Stimulated activated CD8-positive, alpha-beta memory T cell treated with anti-CD3 and anti-CD28 coated beads, Interleukin-7, amount 100 ng/mL, for 4 hours (primary cell): ENCODE results near the gene GPC4.
"Not testable (repeated sequence)": the region's sequence is repeated elsewhere in the genome, so short reads cannot be mapped to it uniquely, and the experiment has no call there.

Experiments
- DNase-seq, 2 donors: peaks; one replicate each; pipeline ENCODE4 v3.0.0-alpha.2; 2020; ENCODE audit warnings: low read depth in 2 of 2

The GPC4 gene

GRCh38 chrX:133369065-133369464, 46.2 kb downstream of the GPC4 start:
- DNase-seq: no peak

GRCh38 chrX:133366735-133367134, 48.6 kb downstream of the GPC4 start:
- DNase-seq: no peak

GRCh38 chrX:133365871-133366611, 49.2 kb downstream of the GPC4 start:
- no peak for DNase-seq

- DNase-seq: no peak
Observed at GRCh38 chrX:133364865-133365264, 50.4 kb downstream of the GPC4 start.

DNA sequence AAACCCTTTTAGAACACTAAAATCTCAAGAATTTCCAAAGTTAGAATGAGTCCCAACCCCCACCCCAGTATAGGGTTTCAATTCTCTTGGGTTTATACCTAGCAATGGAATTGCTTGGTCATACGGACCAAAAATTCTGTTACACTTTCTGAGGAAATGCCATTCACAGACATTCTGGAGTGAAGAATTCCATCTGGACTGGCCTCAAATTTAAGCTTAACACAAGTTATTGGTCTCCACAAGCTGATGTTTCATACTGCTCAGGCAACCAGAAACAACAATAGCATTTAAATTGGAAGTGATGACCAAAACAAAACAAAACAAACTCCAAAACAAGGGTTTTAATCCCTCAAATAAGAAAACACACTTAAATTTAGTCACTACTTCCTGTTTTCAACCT, 51.1 kb downstream of the GPC4 start:
- DNase-seq: no peak

- no peak for DNase-seq
Observed at GRCh38 chrX:133362538-133362937, 52.8 kb downstream of the GPC4 start.

- DNase-seq: no peak
Observed at GRCh38 chrX:133359466-133359865, 55.8 kb downstream of the GPC4 start.

GRCh38 chrX:133353233-133353632, 62.1 kb downstream of the GPC4 start:
- no peak for DNase-seq

- no peak for DNase-seq
Observed at GRCh38 chrX:133350751-133351150, 64.5 kb downstream of the GPC4 start.

- no peak for DNase-seq
Observed at GRCh38 chrX:133346026-133346425, 69.3 kb downstream of the GPC4 start.

- no peak for DNase-seq
Observed at GRCh38 chrX:133339566-133339965, 75.7 kb downstream of the GPC4 start.

GRCh38 chrX:133337250-133337649, 78.0 kb downstream of the GPC4 start:
- DNase-seq: no peak

GRCh38 chrX:133335027-133335426, 80.3 kb downstream of the GPC4 start:
- DNase-seq: no peak

GRCh38 chrX:133333154-133333750, 82.0 kb downstream of the GPC4 start:
- DNase-seq: no peak

- no peak for DNase-seq
Observed at GRCh38 chrX:133332737-133333136, 82.6 kb downstream of the GPC4 start.

GRCh38 chrX:133330956-133331355, 84.3 kb downstream of the GPC4 start:
- no peak for DNase-seq

DNA sequence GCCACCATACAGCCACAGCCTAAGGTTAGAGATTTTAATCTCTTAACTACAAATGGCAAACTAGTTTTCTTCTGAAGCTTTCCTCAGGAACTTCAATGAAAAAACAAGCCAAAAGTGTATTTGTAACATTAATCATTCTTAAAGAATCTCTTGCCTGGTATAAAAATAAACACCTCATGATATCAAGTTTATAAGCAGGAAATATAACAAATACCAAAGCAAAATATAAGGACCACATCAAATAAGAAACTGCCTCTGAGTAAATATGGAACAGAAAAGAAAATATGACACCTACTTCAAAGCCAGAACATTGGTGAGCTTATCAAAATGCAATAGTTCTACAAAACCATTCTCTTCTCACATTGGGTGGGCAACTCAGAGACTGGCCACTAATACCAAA, 89.9 kb downstream of the GPC4 start:
- no peak for DNase-seq

DNA sequence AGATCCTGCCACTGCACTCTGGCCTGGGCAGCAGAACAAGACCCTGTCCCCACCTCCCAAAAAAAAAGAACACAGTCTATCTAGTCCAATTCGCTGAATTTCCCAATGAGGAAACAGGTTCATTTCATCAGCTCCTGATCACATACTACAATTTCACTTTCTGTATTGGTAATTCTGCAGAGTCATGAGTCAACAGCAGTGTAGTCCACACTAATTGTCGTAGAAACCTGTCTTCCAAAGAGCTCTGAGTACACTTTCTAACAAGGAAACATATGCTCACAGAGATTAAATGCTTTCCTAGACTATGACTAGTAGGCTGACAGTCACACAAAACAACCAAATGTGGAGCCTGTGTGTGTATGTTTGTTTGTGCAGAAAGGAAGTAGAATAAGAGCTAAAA, 91.9 kb downstream of the GPC4 start:
- no peak for DNase-seq

GRCh38 chrX:133322269-133322668, 93.0 kb downstream of the GPC4 start:
- not testable (repeated sequence) for DNase-seq

GRCh38 chrX:133321451-133321850, 93.8 kb downstream of the GPC4 start:
- no peak for DNase-seq

GRCh38 chrX:133314281-133314680, 101.0 kb downstream of the GPC4 start:
- DNase-seq: no peak

- DNase-seq: no peak
Observed at GRCh38 chrX:133308499-133308897, 106.8 kb downstream of the GPC4 start.

DNA sequence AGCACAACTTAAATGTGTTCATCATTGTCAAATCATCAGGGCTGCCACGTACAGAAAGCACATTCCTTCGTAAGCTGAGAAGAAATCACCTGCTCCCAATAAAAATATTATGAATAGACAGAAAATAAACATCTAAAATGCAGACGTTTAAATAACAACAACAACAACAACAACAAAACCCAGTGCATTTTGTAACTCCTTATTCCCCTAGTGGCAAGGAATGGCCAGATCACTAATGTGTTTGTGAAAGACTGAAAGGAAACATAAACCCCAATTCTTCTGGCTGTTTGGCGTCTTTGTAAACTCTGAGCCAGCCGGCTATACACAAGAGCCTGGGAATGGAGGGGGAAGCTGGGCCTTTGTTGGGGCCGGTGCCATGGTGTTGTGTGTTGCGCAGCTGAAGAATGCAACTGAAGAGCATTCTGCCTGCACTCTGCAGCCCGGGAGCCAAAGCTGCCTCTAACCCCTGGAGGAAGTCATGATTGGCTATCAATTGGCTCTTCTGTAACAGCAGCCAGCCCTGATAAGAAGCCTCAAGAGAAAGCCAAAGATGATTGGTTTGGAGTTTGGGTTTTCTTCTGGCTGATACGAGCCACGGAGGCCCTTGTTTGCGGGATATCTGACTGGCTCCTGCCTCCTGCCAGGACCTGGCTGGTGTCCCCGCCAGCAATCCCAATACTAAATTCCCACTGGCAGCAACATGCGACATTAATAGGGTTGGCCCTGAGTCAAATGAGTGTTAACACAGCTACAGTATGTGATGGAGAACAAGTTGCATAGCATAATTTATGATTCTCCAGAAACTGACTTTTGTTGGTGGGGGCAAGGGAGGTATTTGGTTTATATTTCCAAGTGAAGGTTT, 107.4 kb downstream of the GPC4 start:
- DNase-seq: no peak
